ENCODE measurements around the gene LRRC74B.

DNA sequence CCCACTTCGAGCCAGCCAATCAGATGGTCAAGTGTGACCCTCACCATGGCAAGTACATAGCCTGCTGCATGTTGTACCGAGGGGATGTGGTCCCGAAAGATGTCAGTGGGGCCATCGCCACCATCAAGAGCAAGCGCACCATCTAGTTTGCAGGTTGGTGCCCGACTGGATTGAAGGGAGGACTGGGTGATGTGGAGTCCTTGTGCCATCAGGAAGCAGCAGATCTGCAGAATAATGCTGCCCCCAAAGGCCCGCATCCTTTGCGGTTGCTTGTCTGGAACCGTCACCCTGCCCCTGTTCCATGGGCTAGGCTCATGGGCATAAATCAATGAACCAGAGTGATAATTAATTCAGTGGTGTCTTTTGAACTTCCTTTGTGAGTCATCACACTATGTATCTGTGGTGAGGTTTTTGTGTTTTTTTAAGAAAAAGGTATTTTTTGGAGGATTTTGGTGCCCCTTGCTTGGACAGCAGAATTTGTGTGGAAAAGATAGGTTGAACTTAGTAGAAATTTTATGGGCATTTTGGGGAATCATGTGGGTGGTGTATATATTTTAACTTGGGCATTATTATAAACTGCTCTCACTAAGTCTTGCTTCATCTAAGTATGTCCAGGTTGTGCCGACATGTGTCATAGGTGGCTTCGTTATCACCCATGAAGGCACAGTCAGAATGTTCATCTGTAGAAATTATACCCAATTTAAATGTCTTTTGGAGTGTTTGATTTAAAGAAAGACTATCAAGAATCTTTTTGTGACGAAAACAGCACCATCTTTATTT, 22.3 kb downstream of the LRRC74B start:
- TF ChIP-seq, protein P1, sequence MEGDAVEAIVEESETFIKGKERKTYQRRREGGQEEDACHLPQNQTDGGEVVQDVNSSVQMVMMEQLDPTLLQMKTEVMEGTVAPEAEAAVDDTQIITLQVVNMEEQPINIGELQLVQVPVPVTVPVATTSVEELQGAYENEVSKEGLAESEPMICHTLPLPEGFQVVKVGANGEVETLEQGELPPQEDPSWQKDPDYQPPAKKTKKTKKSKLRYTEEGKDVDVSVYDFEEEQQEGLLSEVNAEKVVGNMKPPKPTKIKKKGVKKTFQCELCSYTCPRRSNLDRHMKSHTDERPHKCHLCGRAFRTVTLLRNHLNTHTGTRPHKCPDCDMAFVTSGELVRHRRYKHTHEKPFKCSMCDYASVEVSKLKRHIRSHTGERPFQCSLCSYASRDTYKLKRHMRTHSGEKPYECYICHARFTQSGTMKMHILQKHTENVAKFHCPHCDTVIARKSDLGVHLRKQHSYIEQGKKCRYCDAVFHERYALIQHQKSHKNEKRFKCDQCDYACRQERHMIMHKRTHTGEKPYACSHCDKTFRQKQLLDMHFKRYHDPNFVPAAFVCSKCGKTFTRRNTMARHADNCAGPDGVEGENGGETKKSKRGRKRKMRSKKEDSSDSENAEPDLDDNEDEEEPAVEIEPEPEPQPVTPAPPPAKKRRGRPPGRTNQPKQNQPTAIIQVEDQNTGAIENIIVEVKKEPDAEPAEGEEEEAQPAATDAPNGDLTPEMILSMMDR (IDR thresholded peaks at IDR 0.05) = no peak
- TF ChIP-seq ZFX (IDR thresholded peaks at IDR 0.05; ENCODE audit: borderline replicate concordance) = no peak

All from 22Rv1 (cell line).